ES-I3 (cell line): ENCODE results near the gene ESR2.

Experiments
- H3K36me3 ChIP-seq: 2 replicates; pipeline ENCODE4 v1.6.1; 2013; ENCODE audit warnings: mild to moderate bottlenecking, low read length, control low read depth, moderate library complexity; ENCODE audit not compliant: insufficient read depth
- H3K4me1 ChIP-seq: 2 replicates; pipeline ENCODE4 v1.6.1; 2013; ENCODE audit warnings: mild to moderate bottlenecking, control low read depth, low read length; ENCODE audit not compliant: insufficient read depth
- H3K9ac ChIP-seq: 2 replicates; pipeline ENCODE4 v1.6.1; 2013; ENCODE audit warnings: low read depth, mild to moderate bottlenecking, low read length, moderate library complexity
- H3K9me3 ChIP-seq: 2 replicates; pipeline ENCODE4 v1.6.1; 2013; ENCODE audit warnings: mild to moderate bottlenecking, low read length, moderate library complexity; ENCODE audit not compliant: control insufficient read depth, insufficient read depth

The ESR2 gene

GRCh38 chr14:64294672-64295413 is 672 bp upstream of the ESR2 start:
- Histone ChIP-seq H3K9me3 (no peaks in the 10 kb centered on the region), H3K9ac (peak overlapping the region; percentile 68; the same call in 1 of the 2 replicates), H3K4me1 (no peaks in the 10 kb centered on the region), H3K36me3 (no peaks in the 10 kb centered on the region)

GRCh38 chr14:64292197-64292596 is 2.0 kb downstream of the ESR2 start:
- Histone ChIP-seq H3K9me3 (no peaks in the 10 kb centered on the region), H3K9ac (no peak overlapping the region), H3K36me3 (no peaks in the 10 kb centered on the region), H3K4me1 (no peaks in the 10 kb centered on the region)

GRCh38 chr14:64289571-64289970 is 4.6 kb downstream of the ESR2 start:
- Histone ChIP-seq H3K9me3 (no peaks in the 10 kb centered on the region), H3K36me3 (no peaks in the 10 kb centered on the region), H3K4me1 (no peaks in the 10 kb centered on the region), H3K9ac (no peak overlapping the region)

GRCh38 chr14:64281805-64282204 is 12.4 kb downstream of the ESR2 start:
- H3K4me1 ChIP-seq, result no peaks in the 10 kb centered on the region; the same call in 1 of the 2 replicates
- no peaks in the 10 kb centered on the region for H3K36me3 ChIP-seq
- H3K9me3 ChIP-seq, result no peaks in the 10 kb centered on the region
- H3K9ac ChIP-seq, result no peak overlapping the region

GRCh38 chr14:64279704-64280668 is 14.2 kb downstream of the ESR2 start:
- Histone ChIP-seq H3K9ac (no peak overlapping the region), H3K9me3 (no peaks in the 10 kb centered on the region), H3K4me1 (no peaks in the 10 kb centered on the region; the same call in 1 of the 2 replicates), H3K36me3 (no peaks in the 10 kb centered on the region)

- Histone ChIP-seq H3K9me3 (no peaks in the 10 kb centered on the region), H3K36me3 (no peaks in the 10 kb centered on the region), H3K9ac (no peak overlapping the region), H3K4me1 (no peaks in the 10 kb centered on the region; the same call in 1 of the 2 replicates)
Measured at GRCh38 chr14:64278458-64278857, 15.7 kb downstream of the ESR2 start.

GRCh38 chr14:64272019-64272418 is 22.2 kb downstream of the ESR2 start:
- Histone ChIP-seq H3K9ac (no peak overlapping the region), H3K36me3 (no peaks in the 10 kb centered on the region), H3K4me1 (no peaks in the 10 kb centered on the region), H3K9me3 (no peaks in the 10 kb centered on the region)

GRCh38 chr14:64266239-64266638 is 27.9 kb downstream of the ESR2 start:
- no peaks in the 10 kb centered on the region for H3K36me3 ChIP-seq
- no peak overlapping the region for H3K9ac ChIP-seq
- no peaks in the 10 kb centered on the region for H3K9me3 ChIP-seq
- no peaks in the 10 kb centered on the region for H3K4me1 ChIP-seq

GRCh38 chr14:64265222-64265621 is 28.9 kb downstream of the ESR2 start:
- H3K4me1 ChIP-seq, result no peaks in the 10 kb centered on the region
- H3K9me3 ChIP-seq, result no peaks in the 10 kb centered on the region
- H3K36me3 ChIP-seq, result no peaks in the 10 kb centered on the region
- H3K9ac ChIP-seq, result no peak overlapping the region

- no peaks in the 10 kb centered on the region for H3K36me3 ChIP-seq
- H3K4me1 ChIP-seq, result 0 out of 2 replicates have a peak, but pooled peaks cover 3% of the 10 kb centered on the region
- no peaks in the 10 kb centered on the region for H3K9me3 ChIP-seq
- H3K9ac ChIP-seq, result no peak overlapping the region
Measured at GRCh38 chr14:64260418-64260817, 33.8 kb downstream of the ESR2 start.

- no peaks in the 10 kb centered on the region for H3K36me3 ChIP-seq
- 0 out of 2 replicates have a peak, but pooled peaks cover 3% of the 10 kb centered on the region for H3K4me1 ChIP-seq
- no peaks in the 10 kb centered on the region for H3K9me3 ChIP-seq
- H3K9ac ChIP-seq, result no peak overlapping the region
Measured at GRCh38 chr14:64255756-64256155, 38.4 kb downstream of the ESR2 start.

- H3K9ac ChIP-seq, result no peak overlapping the region
- no peaks in the 10 kb centered on the region for H3K9me3 ChIP-seq
- H3K36me3 ChIP-seq, result no peaks in the 10 kb centered on the region
- 0 out of 2 replicates have a peak, but pooled peaks cover 3% of the 10 kb centered on the region for H3K4me1 ChIP-seq
Measured at GRCh38 chr14:64253672-64254071, 40.5 kb downstream of the ESR2 start.

- Histone ChIP-seq H3K9me3 (no peaks in the 10 kb centered on the region), H3K4me1 (no peaks in the 10 kb centered on the region), H3K36me3 (no peaks in the 10 kb centered on the region), H3K9ac (no peak overlapping the region)
Measured at GRCh38 chr14:64249363-64249762, 44.8 kb downstream of the ESR2 start.

GRCh38 chr14:64248689-64249088 is 45.5 kb downstream of the ESR2 start:
- no peak overlapping the region for H3K9ac ChIP-seq
- H3K9me3 ChIP-seq, result no peaks in the 10 kb centered on the region
- H3K36me3 ChIP-seq, result no peaks in the 10 kb centered on the region
- H3K4me1 ChIP-seq, result no peaks in the 10 kb centered on the region
